T follicular helper cell (primary cell): ENCODE data around the gene PAK6.

Source experiments
- DNase-seq: peaks from one replicate; pipeline ENCODE4 v3.0.0-alpha.2; 2020; ENCODE audit warnings: low read depth

PAK6 gene

GRCh38 chr15:40241269-40242212 is 2.7 kb downstream of the PAK6 start:
- DNase-seq = no peak

GRCh38 chr15:40242213-40242599 is 3.3 kb downstream of the PAK6 start:
- DNase-seq = no peak

- no peak for DNase-seq
Measured at GRCh38 chr15:40242601-40243000, 3.7 kb downstream of the PAK6 start.

- no peak for DNase-seq
Measured at GRCh38 chr15:40243126-40243810, 4.4 kb downstream of the PAK6 start.

- DNase-seq = no peak
Measured at GRCh38 chr15:40244961-40245523, 6.2 kb downstream of the PAK6 start.

- DNase-seq = no peak
Measured at GRCh38 chr15:40245666-40246450, 7.0 kb downstream of the PAK6 start.

- no peak for DNase-seq
Measured at GRCh38 chr15:40246496-40247280, 7.8 kb downstream of the PAK6 start.

GRCh38 chr15:40247406-40247971 is 8.6 kb downstream of the PAK6 start:
- DNase-seq = no peak

GRCh38 chr15:40248006-40248783 is 9.3 kb downstream of the PAK6 start:
- no peak for DNase-seq

GRCh38 chr15:40249477-40250303 is 10.8 kb downstream of the PAK6 start:
- no peak for DNase-seq

GRCh38 chr15:40250304-40250656 is 11.4 kb downstream of the PAK6 start:
- DNase-seq = no peak

GRCh38 chr15:40250771-40251483 is 12.1 kb downstream of the PAK6 start:
- no peak for DNase-seq

- DNase-seq = no peak
Measured at GRCh38 chr15:40251486-40252140, 12.8 kb downstream of the PAK6 start.

GRCh38 chr15:40252141-40252437 is 13.2 kb downstream of the PAK6 start:
- DNase-seq = no peak

- no peak for DNase-seq
Measured at GRCh38 chr15:40252438-40253166, 13.7 kb downstream of the PAK6 start.

GRCh38 chr15:40253167-40253790 is 14.4 kb downstream of the PAK6 start:
- no peak for DNase-seq

- no peak for DNase-seq
Measured at GRCh38 chr15:40254452-40254851, 15.6 kb downstream of the PAK6 start.
